Cerebellar nuclear complex (tissue), 1 donor: ENCODE measurements around the gene ANAPC2.

Experiments used
- DNase-seq, 2 experiments: peaks; one replicate each; lab custom pipeline; 2025; lab: John Stamatoyannopoulos, UW

Gene ANAPC2

DNA sequence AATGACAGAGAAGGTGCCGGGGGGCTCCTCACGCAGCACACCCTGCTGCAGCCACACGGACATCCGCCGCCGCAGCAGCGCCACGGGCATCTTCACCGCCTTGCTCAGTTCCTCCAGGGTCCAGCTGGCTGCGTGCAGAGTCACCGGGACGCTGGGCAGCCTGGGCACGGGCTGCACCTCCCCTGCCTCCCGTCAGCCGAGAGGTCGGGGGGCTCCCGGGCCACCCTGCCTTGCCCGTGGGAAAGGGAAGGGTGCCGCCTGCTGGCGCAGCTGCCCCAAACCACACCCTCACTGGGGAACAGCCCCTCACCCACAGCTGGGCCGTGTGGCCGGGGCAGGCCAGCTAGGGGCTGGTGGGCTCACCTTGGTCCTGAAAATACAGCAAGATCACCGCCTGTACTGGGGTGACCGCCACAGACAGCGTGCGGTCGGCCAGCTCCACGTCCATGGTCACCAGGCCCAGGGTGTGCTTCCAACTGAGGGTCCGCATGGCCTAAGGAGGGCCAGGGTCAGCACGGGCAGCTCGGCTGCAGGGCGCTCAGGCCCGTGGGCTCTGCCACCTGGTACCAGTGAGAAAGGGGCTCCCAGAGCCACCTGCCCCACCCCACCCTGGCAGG is 12.9 kb downstream of the ANAPC2 start:
- no peak for DNase-seq

DNA sequence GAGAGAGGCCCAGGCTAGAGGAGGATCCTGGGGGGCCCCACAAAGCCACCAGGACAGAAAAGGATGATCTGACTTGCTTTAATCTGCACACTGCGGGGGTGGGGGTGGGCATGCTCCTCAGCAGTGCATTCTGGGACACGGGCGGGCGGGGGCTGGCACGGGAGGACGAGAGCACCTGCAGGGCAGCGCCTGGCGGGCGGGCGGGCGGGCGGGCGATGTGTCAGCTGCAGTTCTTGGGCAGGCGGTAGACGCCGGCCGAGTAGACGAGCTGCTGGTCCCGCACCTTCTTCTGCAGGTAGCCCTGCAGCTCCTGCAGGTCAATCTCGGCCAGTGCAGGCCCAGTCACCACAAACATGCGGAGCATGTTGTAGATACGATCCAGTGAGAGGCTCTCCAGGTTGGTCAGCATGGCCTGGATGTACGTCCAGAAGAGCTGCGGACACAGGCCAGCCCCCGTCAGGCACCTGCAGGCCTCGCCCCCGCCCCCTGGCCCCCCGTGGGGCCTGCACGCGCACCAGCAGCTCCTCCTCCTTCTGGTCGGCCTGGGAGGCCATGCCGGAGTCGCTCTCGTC is 13.6 kb downstream of the ANAPC2 start:
- DNase-seq, result no peak

DNA sequence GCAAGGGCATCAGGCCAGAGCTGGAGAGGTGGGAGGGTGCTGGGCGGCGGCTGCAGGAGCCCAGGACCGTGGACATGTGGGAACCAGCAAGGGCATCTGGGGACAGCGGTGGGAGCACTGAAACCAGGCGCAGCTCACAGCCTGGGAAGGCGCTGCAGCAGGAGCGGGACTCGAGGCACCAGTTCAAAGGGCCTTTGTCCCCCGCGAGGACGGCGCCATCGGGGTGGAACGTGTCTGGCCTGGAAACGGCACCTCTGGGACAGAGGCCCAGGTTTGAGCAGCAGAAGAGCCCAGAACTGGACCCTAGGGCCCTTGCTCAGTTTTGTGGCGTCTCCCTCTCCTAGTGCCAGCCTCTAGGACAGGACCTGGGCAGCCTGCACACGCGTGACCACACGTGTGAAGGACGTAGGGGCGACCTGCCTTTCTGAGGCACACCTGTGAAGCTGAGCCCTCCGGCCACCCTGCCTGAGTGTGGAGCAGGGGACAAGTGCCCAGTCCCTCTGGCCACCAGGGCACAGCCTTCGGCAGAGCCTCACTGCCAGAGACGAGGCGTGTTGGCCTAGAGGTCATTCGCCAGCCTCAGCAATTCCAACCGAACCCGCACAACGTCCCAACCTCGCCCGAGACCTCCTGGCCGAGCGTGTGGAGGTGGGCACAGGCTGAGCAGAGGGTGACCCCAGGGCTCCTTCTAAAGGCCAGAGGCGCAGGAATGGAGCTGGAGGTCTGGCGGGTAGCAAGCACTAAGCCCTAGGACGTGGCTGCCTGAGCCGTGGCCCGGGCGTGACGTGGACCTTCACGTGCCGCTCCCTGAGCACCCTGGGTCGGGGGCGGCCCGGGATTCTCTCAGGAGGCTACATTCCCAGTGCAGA is 14.3 kb downstream of the ANAPC2 start:
- no peak for DNase-seq

DNA sequence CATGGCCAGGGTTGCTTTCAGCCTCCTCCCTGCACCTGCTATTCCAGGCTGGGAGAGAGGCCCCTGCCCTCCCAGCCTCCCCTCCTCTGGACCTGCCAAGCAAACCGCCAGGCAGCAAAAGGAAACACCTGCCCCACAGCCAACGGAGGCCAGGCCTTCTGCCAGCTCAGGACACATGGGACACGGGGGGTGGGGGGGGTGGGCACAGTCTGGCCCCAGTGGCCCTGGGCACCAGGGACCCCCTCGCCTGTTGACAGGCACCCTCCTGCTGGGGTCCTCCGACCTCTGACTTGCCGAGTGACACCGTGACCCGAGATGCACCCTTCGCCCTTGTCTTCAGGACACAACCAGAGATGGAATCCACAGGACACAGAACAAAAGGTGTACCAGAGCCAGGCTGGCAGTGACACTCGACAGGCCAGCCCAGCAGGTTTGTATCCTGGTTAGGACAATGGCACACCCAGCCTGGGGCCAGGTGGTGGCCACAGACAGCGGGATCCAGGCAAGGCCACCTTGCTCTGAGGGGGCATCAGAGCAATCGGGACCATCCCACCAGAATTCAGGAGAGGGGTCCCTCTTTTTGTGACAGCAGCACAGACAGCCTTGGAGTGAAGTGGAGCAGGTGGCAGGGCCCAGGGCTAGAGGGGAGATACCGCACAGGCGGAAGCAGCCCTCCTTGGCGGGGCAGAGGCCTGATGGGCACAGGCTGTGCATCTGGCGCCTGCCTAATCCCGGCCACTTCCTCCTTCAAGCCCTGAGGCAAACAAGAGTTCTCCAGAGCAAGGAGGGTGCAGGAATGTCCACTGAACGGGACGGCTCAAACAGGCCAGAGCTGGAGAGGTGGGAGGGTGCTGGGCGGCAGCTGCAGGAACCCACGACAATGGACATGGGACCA is 15.2 kb downstream of the ANAPC2 start:
- no peak for DNase-seq

DNA sequence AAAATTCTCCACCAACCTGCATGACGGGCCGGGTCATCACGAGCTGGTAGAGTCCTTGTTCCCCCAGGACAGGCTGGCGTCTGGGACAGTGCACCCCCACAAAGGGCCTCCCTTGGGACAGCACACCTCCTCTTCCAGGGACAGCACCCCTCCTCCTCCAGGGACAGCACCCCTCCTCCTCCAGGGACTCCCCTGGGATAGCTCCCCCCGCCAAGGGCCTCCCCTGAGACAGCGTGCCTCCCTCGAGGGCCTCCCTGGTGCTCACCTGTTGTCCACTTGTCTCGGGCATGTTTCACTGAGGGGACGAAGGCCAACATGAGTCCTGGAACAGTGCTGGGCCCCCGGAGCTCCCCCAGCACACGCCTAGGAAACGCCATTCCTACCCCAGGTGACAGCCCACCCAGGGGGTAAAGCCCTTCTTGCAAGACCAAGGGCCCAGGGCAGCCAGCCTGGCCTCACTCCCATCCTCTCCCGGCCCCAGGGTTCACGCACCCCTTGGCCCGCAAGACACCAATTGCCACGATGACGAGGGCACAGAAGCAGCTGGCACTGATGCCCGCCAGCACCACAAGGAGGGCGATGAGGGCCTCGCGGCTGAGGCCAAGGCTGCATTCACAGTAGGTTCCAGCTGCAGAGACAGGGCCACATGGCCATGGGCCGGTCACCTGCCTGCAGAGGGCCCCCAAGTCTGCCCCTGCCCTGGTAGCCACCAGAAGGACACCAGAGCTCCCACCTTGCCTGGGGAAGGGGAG is 17.0 kb downstream of the ANAPC2 start:
- no peak for DNase-seq

DNA sequence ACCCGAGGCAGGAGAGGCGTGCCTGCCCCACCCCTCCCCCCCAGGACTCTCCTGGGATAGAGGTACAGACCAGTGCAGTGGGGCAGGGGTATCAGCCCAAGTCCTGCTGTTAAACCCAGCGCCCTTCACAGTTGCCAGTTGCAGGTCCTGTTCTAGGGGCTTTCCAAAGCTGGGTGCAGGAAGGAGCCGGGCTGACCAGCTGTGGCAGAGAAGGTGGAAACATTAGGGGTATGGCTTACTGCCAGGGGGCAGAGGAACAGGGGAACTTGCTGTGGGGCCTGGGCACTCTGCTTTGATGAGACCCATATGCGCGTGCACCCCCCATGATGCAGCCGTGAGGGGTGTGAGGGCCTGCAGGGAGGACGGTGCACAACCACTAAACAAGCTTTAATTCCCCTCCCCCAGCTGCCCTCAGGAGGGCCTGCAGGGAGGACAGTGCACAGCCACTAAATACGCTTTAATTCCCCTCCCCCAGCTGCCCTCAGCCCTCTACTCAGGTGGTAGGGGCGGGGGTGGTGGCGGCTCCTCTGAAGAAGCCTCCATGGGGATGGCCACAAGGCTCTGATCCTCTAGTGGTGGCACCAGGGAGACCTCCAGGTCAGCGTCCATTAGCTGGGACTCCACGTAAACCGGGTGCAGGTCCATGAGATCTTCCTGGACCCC is 17.7 kb downstream of the ANAPC2 start:
- no peak for DNase-seq

DNA sequence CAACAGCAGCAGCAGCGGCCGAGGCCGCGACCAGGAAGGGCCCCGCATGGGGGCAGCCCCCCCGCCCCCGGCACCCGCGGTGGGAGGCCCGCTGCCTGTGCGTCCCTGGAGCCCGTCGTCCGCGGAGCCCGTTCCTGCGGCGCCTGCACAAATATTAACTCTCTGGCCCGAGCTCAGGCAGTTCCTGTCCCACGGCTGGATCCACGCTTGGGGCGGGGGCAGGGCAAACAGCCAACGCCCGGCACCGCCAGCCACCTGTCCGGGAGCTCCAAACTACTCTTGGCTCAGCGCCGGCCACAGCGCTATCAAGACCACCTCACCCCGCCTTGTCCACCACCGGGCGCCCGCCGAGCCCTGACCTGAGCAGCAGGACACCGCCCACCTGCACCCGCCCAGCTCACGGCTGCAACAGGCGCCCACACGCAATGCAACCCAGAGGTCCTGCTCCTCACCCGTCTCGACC is 18.4 kb downstream of the ANAPC2 start, which contains the start of gene LRRC26:
Gene LRRC26, minus strand, starts transcription at position 156 of the 463 bp plus-strand sequence. Its CDS starts 108 bp downstream, at position 48.
- no peak for DNase-seq

DNA sequence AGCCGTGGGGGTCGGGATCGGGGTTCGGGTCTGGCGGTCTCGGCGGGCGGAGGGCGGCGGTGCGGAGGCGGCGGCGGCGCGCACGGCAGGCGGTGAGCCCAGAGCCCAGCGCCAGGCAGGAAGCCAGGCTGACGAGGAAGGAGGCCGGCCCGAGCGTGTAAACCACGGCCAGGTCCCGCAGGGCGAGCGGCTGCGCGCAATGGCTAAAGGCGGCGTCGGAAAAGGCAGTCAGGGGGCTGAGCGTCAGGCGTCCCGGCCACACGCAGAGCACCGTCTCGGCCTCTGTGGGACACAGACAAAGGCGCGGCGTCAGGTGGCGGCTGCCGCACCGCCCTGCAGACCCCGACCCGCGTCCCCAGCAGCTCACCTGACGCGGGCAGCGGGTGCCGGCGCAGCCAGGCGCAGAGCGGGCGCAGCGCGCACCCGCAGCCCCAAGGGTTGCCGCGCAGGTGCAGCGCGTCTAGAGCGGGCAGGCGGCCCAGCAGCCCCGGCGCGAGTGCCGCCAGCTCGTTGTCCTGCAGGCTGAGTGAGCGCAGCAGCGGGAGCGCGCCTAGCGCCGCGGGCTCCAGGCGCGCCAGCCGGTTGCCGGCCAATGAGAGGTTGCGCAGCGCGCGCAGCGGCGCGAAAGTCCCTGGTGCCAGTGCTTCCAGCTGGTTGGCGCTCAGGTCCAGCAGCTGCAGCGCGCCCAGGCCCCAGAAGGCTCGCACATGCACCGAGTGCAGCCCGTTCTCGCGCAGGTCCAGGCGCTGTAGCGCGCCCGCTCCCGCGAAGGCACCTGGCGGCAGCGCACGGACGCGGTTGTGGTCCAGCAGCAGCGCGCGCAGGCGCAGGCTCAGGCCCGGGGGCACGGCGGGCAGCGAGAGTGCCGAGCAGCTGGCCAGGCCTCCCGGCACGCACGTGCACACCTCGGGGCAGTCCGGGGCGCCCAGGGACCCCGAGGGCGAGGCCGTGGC is 19.2 kb downstream of the ANAPC2 start:
- DNase-seq, result peak in 1 of 2 experiments; percentile 26

DNA sequence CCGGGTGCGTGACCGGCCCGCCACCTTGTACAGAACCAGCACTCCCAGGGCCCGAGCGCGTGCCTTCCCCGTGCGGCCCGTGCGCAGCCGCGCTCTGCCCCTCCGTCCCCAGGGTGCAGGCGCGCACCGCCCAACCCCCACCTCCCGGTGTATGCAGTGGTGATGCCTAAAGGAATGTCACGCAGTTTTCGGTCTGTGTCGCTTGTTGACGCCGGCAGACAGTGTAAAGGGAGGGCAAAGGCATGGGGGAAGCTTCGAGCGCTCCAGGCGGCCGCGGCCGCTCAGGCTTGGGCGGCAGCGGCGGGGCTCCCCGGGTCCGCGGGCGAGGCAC is 19.8 kb downstream of the ANAPC2 start:
- DNase-seq, result no peak

DNA sequence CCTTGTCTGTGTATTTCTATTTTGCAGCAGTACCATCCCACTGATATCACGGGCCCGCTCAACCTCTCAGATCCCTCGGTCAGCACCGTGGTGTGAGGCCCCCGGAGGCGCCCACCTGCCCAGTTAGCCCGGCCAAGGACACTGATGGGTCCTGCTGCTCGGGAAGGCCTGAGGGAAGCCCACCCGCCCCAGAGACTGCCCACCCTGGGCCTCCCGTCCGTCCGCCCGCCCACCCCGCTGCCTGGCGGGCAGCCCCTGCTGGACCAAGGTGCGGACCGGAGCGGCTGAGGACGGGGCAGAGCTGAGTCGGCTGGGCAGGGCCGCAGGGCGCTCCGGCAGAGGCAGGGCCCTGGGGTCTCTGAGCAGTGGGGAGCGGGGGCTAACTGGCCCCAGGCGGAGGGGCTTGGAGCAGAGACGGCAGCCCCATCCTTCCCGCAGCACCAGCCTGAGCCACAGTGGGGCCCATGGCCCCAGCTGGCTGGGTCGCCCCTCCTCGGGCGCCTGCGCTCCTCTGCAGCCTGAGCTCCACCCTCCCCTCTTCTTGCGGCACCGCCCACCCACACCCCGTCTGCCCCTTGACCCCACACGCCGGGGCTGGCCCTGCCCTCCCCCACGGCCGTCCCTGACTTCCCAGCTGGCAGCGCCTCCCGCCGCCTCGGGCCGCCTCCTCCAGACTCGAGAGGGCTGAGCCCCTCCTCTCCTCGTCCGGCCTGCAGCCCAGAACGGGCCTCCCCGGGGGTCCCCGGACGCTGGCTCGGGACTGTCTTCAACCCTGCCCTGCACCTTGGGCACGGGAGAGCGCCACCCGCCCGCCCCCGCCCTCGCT is 20.4 kb downstream of the ANAPC2 start:
- DNase-seq, result no peak

DNA sequence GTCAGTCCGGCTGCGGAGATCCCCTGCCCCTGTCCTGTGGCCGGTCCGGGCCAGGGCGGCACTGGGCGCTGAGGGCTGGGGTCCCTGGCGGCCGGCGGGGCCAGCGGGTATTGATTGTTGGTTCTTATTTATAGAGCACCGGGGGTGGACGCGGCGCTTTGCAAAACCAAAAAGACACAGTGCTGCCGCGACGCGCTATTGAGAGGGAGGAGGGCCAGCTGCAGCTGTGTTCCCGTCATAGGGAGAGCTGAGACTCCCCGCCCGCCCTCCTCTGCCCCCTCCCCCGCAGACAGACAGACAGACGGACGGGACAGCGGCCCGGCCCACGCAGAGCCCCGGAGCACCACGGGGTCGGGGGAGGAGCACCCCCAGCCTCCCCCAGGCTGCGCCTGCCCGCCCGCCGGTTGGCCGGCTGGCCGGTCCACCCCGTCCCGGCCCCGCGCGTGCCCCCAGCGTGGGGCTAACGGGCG is 21.0 kb downstream of the ANAPC2 start:
- DNase-seq, result no peak

DNA sequence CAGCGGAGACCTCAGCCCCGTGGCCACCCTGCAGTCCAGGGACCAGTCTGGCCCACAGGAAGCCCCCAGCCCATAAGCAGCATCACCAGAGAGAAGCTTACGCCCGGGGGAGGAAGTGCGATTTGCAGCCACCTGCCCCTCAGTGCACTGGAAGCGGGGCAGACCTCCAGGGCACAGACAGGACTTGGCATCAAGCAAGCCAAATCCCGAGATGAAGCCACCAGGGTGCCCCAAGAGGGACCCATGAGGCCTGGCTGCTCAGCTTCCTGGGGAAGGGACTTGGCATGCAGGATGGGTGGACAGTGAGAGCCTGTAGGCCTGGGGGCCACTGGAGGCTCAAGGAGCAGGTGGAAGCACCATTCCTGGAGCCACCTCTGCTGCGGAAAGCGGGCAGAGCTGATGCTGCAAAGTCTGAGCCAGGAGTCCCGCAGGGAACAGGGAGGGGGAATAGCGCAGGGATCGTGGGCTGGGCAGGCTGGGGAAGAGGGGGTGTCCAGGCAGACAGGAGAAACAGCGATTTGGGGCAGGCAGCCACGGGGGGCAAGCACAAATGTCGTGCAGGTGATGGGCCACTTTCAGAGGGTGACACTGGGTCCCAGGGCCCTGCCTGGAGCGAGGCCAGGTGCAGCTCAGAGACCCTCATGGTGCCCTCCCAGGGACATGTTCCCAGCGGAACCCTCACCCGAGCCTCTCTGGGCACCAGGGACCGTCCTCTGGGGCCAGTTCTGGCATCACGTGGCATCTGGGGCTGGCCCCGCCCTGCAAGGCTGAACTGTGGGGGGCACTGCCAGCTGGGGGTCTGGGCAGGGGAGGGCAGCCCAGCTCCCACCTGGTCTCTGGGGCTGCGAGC is 21.8 kb downstream of the ANAPC2 start:
- peak in 1 of 2 experiments; percentile 22 for DNase-seq

DNA sequence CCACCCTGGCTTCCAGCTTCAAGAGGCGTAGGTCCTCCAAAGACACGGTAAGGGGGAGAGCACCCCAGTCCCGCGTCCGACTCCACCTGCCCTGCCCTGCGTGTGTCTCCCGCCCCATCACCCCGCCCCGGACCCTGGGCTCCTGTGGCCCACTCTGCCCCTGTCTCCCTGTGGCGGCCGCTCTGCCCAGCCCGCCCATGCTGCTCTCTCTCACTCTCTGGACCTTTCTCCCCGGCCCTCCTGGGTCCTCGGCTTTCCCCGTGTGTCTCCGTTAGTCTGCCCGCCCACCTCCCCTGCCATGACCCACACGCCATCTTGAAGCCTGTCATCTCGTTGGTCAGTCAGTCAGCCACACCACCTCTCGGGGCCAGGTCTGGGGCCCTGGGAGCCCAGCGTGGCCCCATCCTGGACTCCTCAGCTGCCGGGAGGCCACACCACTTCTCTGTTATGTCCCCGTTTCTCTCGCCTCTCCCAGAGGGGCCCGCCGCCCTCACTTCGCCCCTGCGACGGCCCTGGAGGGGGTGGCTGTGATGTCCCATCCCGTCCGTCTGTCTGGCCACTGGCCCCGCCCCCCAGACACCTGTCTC is 23.0 kb downstream of the ANAPC2 start:
- no peak for DNase-seq

DNA sequence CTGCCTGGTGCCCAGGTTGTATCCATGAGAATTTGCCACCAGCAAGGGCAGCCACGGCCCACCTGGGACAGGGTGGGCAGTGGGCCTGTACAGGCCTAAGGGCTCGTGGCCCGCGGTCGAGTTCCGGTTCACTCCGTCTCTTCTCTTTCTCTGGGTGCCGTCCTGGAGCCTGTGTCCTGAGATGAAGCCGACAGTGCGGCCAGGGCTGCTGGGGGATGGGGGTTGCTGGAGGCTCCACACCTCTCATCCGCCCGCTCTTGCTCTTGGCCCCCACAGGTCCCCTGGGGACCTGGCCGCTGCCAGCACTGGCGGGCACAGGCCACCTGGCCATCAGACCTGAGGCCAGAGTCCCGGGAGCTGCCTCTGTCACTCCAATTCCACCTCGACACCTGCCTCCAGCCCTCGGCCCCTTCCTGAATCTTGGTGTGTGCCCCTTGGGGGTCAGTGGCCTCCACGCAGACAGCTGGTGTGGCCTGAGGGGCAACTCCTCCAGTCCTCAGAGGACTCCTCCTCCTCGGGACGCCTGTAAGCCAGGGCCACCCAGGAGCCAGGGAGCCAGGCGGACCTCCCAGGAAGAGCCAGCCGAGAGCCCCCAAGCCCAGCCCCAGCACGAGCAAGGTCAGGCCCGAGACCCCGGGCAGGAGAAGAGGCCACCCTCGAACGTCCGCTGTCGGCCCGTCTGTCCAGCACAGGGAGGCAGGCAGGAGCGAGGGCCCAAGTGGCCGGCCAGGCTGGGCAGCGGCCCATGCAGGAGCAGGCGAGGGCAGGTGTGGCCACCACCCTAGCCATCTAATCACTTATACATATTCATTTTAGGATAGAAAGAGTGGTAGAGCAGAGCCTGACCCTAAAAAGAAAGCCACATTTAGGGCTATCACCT is 23.8 kb downstream of the ANAPC2 start:
- DNase-seq, result no peak

DNA sequence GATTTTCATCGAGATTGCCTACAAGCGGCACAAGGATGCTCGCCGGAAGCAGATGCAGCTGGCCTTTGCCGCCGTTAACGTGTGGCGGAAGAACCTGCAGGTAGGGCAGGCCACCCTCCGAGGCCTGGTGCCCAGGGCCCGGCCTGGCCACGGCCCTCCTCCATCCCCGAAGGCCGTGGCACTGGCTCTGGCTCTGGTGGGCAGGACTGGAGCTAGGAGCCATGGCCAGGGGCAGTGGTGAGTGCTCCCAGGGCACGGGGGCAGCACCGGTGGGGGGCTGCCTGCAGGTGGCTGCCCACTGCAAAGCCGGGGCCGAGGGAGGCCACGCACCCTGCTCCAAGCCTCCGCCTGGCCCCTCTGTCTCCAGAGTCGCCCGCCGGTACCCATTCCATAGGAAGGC is 24.6 kb downstream of the ANAPC2 start:
- DNase-seq, result no peak

DNA sequence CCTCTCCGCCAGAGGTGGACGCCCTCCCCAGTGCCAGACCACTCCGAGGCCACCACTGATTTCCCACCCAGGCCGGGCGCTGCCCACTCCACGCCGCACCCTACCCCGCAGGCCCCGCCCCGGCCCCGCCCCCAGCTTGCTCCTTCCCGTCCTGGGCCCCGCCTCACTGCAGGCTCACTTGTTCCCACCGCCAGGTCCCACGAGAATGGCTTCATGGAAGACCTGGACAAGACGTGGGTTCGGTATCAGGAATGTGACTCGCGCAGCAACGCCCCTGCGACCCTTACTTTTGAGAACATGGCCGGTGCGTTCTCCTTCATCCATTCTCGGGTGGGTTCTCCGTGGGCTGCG is 25.0 kb downstream of the ANAPC2 start:
- no peak for DNase-seq
